Kidney epithelial cell (primary cell): ENCODE measurements around the gene CWF19L1. TPM values are rescaled to one million over a fixed set of nuclear protein-coding genes. Genes with fewer than 3 reads are reported as not detected.

Experiments
- DNase-seq: peaks from one replicate; pipeline ENCODE4 v3.0.0-alpha.2; 2010; ENCODE audit warnings: low read depth
- H3K27me3 ChIP-seq: 2 replicates; pipeline ENCODE4 v1.6.0; 2011; ENCODE audit warnings: low read length; ENCODE audit not compliant: control insufficient read depth, insufficient read depth
- H3K36me3 ChIP-seq: 2 replicates; pipeline ENCODE4 v1.5.1; 2011; ENCODE audit warnings: low read length; ENCODE audit not compliant: control insufficient read depth, insufficient read depth
- H3K4me3 ChIP-seq: 2 replicates; pipeline ENCODE4 v1.5.1; 2011; ENCODE audit warnings: low read depth, mild to moderate bottlenecking, control low read depth, low read length
- total RNA-seq: library from RNA; depleted of rRNA; stranded (reverse); fragments of >200 nt; gene quantifications from 2 replicates; pipeline ENCODE4 v1.2.3, GENCODE V29; 2015
- TF ChIP-seq, protein P1 (sequence below): IDR thresholded peaks from 2 replicates; pipeline ENCODE4 v1.5.1; 2011; ENCODE audit warnings: mild to moderate bottlenecking, moderate library complexity, low read length, control low read depth, inconsistent platforms; ENCODE audit not compliant: insufficient read depth, poor library complexity, severe bottlenecking

The CWF19L1 gene
- total RNA-seq, 1 donor from 2014 or later, result 28.0 TPM

DNA sequence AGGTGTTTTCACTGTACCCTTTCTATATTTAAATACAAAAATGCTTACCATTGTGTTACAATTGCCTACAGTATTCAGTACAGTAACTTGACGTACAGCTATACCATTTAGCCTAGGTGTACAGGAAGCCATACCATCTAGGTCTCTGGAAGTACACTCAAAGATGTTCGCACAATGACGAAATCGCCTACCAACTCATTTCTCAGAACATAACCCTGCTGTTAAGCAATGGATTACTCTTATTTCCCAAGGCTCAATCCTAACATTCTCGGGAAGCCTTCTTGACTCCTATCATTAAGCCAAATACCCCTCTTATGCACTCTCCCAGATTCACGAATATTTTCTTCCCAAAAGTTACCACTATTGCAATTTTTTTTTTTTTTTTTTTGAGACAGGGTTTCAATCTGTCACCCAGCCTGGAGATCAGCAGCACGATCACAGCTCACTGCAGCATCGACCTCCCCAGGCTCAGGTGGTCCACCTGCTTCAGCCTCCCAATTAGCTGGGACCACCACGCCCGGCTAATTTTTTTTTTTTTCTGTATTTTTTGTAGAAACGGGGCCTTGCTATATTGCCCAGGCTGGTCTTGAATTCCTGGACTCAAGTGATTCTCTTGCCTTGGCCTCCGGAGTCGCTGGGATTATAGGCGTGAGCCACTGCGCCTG, 1.5 kb downstream of the CWF19L1 start:
- H3K4me3 ChIP-seq, result no peak overlapping the region
- TF ChIP-seq, protein P1, sequence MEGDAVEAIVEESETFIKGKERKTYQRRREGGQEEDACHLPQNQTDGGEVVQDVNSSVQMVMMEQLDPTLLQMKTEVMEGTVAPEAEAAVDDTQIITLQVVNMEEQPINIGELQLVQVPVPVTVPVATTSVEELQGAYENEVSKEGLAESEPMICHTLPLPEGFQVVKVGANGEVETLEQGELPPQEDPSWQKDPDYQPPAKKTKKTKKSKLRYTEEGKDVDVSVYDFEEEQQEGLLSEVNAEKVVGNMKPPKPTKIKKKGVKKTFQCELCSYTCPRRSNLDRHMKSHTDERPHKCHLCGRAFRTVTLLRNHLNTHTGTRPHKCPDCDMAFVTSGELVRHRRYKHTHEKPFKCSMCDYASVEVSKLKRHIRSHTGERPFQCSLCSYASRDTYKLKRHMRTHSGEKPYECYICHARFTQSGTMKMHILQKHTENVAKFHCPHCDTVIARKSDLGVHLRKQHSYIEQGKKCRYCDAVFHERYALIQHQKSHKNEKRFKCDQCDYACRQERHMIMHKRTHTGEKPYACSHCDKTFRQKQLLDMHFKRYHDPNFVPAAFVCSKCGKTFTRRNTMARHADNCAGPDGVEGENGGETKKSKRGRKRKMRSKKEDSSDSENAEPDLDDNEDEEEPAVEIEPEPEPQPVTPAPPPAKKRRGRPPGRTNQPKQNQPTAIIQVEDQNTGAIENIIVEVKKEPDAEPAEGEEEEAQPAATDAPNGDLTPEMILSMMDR, result no peak
- no peak for DNase-seq
- H3K27me3 ChIP-seq, result no peaks in the 10 kb centered on the region
- H3K36me3 ChIP-seq, result no peaks in the 10 kb centered on the region

DNA sequence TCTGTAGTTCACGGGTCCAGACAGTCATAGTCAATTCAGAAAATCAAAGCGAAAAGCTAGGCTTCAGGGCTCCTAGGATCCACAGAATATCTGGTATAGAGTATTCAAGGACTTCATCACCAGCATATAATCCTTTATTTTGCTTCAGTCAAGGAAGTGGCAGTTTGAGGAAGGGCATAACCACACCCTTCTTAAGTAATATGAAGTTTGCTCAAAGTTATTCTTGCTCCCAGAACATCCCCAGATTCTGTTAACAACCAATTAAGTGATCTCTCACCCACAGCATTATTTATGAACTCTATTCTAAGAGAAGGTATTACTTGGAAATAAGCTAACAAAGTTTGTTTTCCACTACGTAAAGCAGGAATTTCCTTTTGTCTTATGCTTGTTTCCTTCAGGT, 13.2 kb downstream of the CWF19L1 start:
- Histone ChIP-seq H3K4me3 (no peak overlapping the region), H3K36me3 (no peaks in the 10 kb centered on the region), H3K27me3 (no peaks in the 10 kb centered on the region)
- DNase-seq, result no peak
- TF ChIP-seq, protein P1, result no peak

DNA sequence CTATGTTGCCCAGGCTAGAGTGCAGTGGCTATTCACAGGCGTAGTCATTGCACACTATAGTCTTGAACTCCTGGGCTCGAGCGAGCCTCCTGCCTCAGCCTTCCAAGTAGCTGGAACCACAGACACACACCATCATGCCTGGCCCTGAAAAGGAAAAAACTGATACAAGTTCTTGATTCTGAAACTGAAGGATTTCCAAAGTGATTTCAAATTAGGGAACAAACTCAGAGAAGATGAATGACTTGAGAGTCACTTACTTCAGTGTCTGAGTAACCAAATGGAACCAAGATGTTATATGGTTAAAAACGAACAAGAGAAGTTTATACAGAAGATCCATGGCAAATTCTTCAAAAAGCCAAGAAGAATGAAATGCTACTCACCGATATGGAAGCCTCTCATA, 14.4 kb downstream of the CWF19L1 start:
- TF ChIP-seq, protein P1, result no peak
- no peak for DNase-seq
- no peaks in the 10 kb centered on the region for H3K36me3 ChIP-seq
- no peaks in the 10 kb centered on the region for H3K27me3 ChIP-seq
- H3K4me3 ChIP-seq, result no peak overlapping the region

DNA sequence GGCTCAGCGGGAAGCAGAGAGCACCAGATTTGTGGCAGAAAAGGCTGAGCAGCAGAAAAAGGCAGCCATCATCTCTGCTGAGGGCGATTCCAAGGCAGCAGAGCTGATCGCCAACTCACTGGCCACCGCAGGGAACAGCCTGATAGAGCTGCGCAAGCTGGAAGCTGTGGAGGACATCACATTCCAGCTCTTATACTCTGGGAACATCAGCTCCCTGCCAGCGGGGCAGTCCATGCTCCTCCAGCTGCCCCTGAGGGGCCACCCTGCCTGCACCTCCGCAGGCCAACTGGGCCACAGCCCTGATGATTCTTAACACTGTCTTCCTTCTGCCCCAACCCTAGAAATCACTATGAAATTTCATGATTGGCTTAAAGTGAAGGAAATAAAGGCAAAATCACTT, 18.6 kb downstream of the CWF19L1 start:
- H3K36me3 ChIP-seq, result no peaks in the 10 kb centered on the region
- no peaks in the 10 kb centered on the region for H3K27me3 ChIP-seq
- H3K4me3 ChIP-seq, result no peak overlapping the region
- TF ChIP-seq, protein P1, result no peak
- DNase-seq, result no peak

DNA sequence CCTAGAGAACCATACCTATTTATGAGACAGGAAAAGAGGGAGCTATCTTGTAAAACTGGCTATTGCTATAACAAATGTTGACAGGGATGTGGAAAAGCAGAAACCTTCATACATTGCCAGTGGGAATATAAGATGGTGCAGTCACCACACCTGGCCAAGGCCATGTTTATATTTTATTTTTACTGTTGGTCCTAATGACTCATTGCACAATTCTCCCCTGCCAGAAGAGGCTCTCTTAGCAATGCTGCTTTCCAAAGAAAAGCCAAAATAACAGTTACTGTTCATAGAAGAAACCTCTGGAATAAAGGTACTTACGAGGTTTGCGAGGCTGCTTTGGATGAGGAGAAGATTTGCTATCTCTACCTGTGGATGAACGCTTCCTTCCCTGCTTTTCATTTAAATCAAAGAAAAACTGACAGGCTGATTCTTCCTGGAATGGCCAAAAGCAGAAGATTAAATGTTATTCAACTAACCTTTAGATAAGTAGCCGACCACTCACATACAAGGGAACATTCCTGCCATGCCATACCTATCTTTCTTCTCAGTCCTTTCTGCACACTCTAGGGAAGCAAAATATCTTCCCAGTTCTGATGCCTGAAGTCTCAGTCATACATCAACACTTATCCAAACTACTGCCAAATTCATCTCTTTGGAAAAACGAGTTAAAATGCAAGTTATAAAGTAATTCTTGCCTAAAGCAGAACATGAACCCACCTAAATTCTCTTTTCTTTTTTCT, 21.8 kb downstream of the CWF19L1 start:
- TF ChIP-seq, protein P1, result no peak
- no peaks in the 10 kb centered on the region for H3K36me3 ChIP-seq
- no peak for DNase-seq
- H3K27me3 ChIP-seq, result no peaks in the 10 kb centered on the region
- no peak overlapping the region for H3K4me3 ChIP-seq
